HepG2 (cell line): ENCODE data around the gene GBP4.

Source experiments
- GABPA ChIP-seq, 2 experiments: IDR thresholded peaks; 2 replicates each; pipeline ENCODE4 v1.6.1; 2011 to 2016; ENCODE audit warnings: low read depth in 2 of 2, low read length in 1 of 2, missing biosample characterization in 1 of 2, missing genetic modification characterization in 1 of 2
- PHB2 ChIP-seq: fragments of 450-650 bp; IDR thresholded peaks from 2 replicates; pipeline ENCODE4 v1.6.1; 2018; ENCODE audit not compliant: partially characterized antibody
- POLR2A ChIP-seq, 2 experiments: IDR thresholded peaks; 2 replicates each; pipeline ENCODE4 v1.6.1; 2011; ENCODE audit warnings: low read depth in 2 of 2, low read length in 2 of 2, mild to moderate bottlenecking in 1 of 2, moderate library complexity in 1 of 2; ENCODE audit not compliant: insufficient read depth in 1 of 2
- ZNF343 ChIP-seq: sonication (generic); formaldehyde crosslinking; IDR thresholded peaks from 2 replicates; pipeline ENCODE4 v1.4.0; 2020; ENCODE audit warnings: mild to moderate bottlenecking, missing genetic modification reagents
- ZNF512 ChIP-seq: sonication (generic); formaldehyde crosslinking; IDR thresholded peaks from 2 replicates; pipeline ENCODE4 v1.4.0; 2020; ENCODE audit warnings: mild to moderate bottlenecking, missing genetic modification reagents
- TF ChIP-seq, protein P1 (sequence below): sonication (generic); formaldehyde crosslinking; IDR thresholded peaks from 2 replicates; pipeline ENCODE4 v1.5.0; 2020; ENCODE audit warnings: mild to moderate bottlenecking, missing genetic modification reagents, moderate library complexity

DNA sequence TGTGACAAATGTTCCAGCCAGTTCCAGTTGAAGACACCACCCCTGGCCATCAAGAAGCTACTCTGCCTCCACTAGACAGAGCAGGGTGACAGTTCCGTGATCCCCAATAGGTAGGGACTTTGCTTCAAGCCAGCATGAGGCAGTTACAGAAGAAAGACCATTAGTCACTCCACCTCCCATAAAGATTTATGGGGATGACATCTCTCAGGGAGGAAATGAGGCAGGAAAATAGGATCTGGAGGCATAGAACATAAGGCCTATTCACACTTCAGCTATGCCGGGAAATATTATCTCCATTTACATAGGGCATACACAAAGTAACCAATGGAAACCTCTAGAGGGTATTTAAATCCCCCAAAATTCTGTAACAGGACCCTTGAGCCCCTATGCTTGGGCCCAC, 19.4 kb downstream of the GBP4 start:
- TF ChIP-seq PHB2 (no peak), POLR2A (IDR thresholded peaks at IDR 0.05; ENCODE audit: insufficient read depth in 1 of 2, low read depth in 2 of 2, low read length in 2 of 2) (no peak), GABPA (IDR thresholded peaks at IDR 0.05; ENCODE audit: low read depth, low read length) (no peak), GABPA (CRISPR knock-in tag; IDR thresholded peaks at IDR 0.05; ENCODE audit: low read depth) (no peak), ZNF343 (CRISPR knock-in tag) (no peak), ZNF512 (CRISPR knock-in tag) (no peak)
- TF ChIP-seq, protein P1, sequence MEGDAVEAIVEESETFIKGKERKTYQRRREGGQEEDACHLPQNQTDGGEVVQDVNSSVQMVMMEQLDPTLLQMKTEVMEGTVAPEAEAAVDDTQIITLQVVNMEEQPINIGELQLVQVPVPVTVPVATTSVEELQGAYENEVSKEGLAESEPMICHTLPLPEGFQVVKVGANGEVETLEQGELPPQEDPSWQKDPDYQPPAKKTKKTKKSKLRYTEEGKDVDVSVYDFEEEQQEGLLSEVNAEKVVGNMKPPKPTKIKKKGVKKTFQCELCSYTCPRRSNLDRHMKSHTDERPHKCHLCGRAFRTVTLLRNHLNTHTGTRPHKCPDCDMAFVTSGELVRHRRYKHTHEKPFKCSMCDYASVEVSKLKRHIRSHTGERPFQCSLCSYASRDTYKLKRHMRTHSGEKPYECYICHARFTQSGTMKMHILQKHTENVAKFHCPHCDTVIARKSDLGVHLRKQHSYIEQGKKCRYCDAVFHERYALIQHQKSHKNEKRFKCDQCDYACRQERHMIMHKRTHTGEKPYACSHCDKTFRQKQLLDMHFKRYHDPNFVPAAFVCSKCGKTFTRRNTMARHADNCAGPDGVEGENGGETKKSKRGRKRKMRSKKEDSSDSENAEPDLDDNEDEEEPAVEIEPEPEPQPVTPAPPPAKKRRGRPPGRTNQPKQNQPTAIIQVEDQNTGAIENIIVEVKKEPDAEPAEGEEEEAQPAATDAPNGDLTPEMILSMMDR (CRISPR knock-in tag): no peak
